Esophagus muscularis mucosa (tissue), 4 donors: ENCODE data around the gene GUCY2D. TPM values are rescaled to one million over a fixed set of nuclear protein-coding genes. Genes with fewer than 3 reads are reported as not detected.

ENCODE experiments used
- DNase-seq: peaks from one replicate; pipeline ENCODE4 v3.0.0-alpha.2; 2017; ENCODE audit errors: extremely low spot score
- H3K27ac ChIP-seq, 4 donors: fragments of 200-600 bp; sonication (generic); replicated peaks in 1 of 4; 1 replicate in 3 of 4; 2 replicates in 1 of 4; pipeline ENCODE4 v1.5.1; 2016 to 2019; ENCODE audit warnings: mild to moderate bottlenecking in 1 of 4
- H3K27me3 ChIP-seq, 4 donors: fragments of 200-600 bp; sonication (generic); one replicate each; pipeline versions ENCODE4 v1.5.1 to v1.6.0; 2016 to 2019
- H3K36me3 ChIP-seq, 4 donors: fragments of 200-600 bp; sonication (generic); one replicate each; pipeline ENCODE4 v1.5.1; 2016 to 2019
- H3K4me1 ChIP-seq, 4 donors: fragments of 200-600 bp; sonication (generic); one replicate each; pipeline ENCODE4 v1.5.1; 2016 to 2019
- H3K4me3 ChIP-seq, 4 donors: fragments of 200-600 bp; sonication (generic); 1 replicate in 2 of 4; 2 replicates in 2 of 4; pipeline ENCODE4 v1.5.1; 2016 to 2019; ENCODE audit warnings: mild to moderate bottlenecking in 4 of 4, moderate library complexity in 1 of 4
- H3K9me3 ChIP-seq, 4 donors: fragments of 200-600 bp; sonication (generic); 1 replicate in 3 of 4; 2 replicates in 1 of 4; pipeline ENCODE4 v1.5.1; 2016 to 2019
- CTCF ChIP-seq, 3 experiments: fragments of 200-600 bp in 2 of 3; fragments of 450-650 bp in 1 of 3; sonication (generic) in 2 of 3; IDR thresholded peaks; one replicate each; pipeline ENCODE4 v1.5.1; 2017 to 2019; ENCODE audit warnings: antibody characterized with exemption in 3 of 3, mild to moderate bottlenecking in 2 of 3, moderate library complexity in 1 of 3
- EP300 ChIP-seq: sonication (generic); formaldehyde crosslinking; IDR thresholded peaks from one replicate; pipeline ENCODE4 v1.6.1; 2017; ENCODE audit warnings: antibody characterized with exemption
- POLR2A ChIP-seq: fragments of 450-650 bp; IDR thresholded peaks from one replicate; pipeline ENCODE4 v1.6.1; 2017; ENCODE audit warnings: antibody characterized with exemption, moderate library complexity, mild to moderate bottlenecking, low read depth
- POLR2AphosphoS5 ChIP-seq, 2 donors: sonication (generic); formaldehyde crosslinking; IDR thresholded peaks; one replicate each; pipeline ENCODE4 v1.6.1; 2017; ENCODE audit warnings: antibody characterized with exemption in 2 of 2
- WGBS: methylation state at CpG from one replicate; pipeline ENCODE4 v1.1.5; 2018; 5-methylcytosine and 5-hydroxymethylcytosine counted together
- intact Hi-C: fragments of 100-400 bp; cut with DNase I; formaldehyde crosslinking; loops from one replicate; pipeline ENCODE4 v1.15.1; 2023
- total RNA-seq, 4 donors: library from RNA; depleted of rRNA; stranded (reverse); fragments of >200 nt; gene quantifications; one replicate each; pipeline versions ENCODE4 v1.1.0 to v1.2.1, GENCODE V29; 2016

GUCY2D gene
- total RNA-seq, 4 donors from 2014 or later: 1.1 TPM; not detected in 3

GRCh38 chr17:8013731-8014557 is 11.5 kb downstream of the GUCY2D start:
- TF ChIP-seq POLR2AphosphoS5 (IDR thresholded peaks at IDR 0.05): no peak
- no peak for TF ChIP-seq POLR2A
- TF ChIP-seq EP300: no peak
- no peak for TF ChIP-seq CTCF (IDR thresholded peaks at IDR 0.05)
- WGBS: 91% methylated on average over 11 of the region's 12 CpGs
- Histone ChIP-seq H3K9me3 (no peaks in the 10 kb centered on the region), H3K4me3 (no peak overlapping the region), H3K27me3 (peaks cover 0 to 56% (median 18%) of the 10 kb centered on the region in 4 donors), H3K27ac (no peak overlapping the region), H3K36me3 (no peaks in the 10 kb centered on the region), H3K4me1 (peaks cover 10 to 19% (median 18%) of the 10 kb centered on the region in 4 donors)
- DNase-seq: no peak
- intact Hi-C loops: loop anchor here (5.0 kb wide), 1 partner anchor 33 kb away; no protein-coding TSS in a partner anchor

GRCh38 chr17:8014558-8014850 is 12.1 kb downstream of the GUCY2D start:
- H3K4me1 ChIP-seq: peaks cover 10 to 24% (median 19%) of the 10 kb centered on the region in 4 donors
- TF ChIP-seq CTCF (IDR thresholded peaks at IDR 0.05): no peak
- TF ChIP-seq EP300: no peak
- TF ChIP-seq POLR2A: no peak
- no peak for TF ChIP-seq POLR2AphosphoS5 (IDR thresholded peaks at IDR 0.05)
- WGBS: 81% methylated on average over 4 of the region's 9 CpGs
- no peaks in the 10 kb centered on the region for H3K9me3 ChIP-seq
- no peak for DNase-seq
- intact Hi-C loops: loop anchor here (5.0 kb wide), 1 partner anchor 33 kb away; no protein-coding TSS in a partner anchor
- H3K27ac ChIP-seq: no peak overlapping the region
- peaks cover 0 to 56% (median 18%) of the 10 kb centered on the region in 4 donors for H3K27me3 ChIP-seq
- no peaks in the 10 kb centered on the region for H3K36me3 ChIP-seq
- H3K4me3 ChIP-seq: no peak overlapping the region

DNA sequence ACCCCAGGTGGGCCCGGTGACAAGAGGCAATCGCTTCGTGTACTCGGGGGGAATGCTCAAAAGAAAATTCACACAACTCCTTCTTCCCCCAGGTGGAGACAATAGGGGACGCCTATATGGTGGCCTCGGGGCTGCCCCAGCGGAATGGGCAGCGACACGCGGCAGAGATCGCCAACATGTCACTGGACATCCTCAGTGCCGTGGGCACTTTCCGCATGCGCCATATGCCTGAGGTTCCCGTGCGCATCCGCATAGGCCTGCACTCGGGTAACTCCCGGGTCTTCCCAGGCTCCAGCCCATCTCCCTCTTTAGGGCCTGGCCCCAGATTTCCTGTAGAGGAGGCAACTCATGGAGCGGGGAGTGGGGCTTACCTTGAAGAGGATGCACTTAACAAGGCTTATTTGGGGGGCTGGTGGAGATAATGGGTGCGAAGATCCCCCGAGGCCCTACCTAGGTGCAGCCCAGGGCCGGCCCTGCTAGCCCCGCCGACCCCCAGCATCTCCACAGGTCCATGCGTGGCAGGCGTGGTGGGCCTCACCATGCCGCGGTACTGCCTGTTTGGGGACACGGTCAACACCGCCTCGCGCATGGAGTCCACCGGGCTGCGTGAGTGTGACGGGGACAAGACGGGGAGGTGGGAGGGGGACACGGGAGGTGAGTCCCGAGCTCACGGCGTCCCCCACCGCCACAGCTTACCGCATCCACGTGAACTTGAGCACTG is 13.0 kb downstream of the GUCY2D start:
- H3K27me3 ChIP-seq: peaks cover 0 to 56% (median 18%) of the 10 kb centered on the region in 4 donors
- H3K9me3 ChIP-seq: no peaks in the 10 kb centered on the region
- intact Hi-C loops: no loop called here
- 86% methylated on average over 18 of the region's 44 CpGs for WGBS
- peaks cover 10 to 28% (median 22%) of the 10 kb centered on the region in 4 donors for H3K4me1 ChIP-seq
- H3K27ac ChIP-seq: no peak overlapping the region
- no peaks in the 10 kb centered on the region for H3K36me3 ChIP-seq
- H3K4me3 ChIP-seq: peak overlapping the region in 3 of 4 donors; percentile 38 to 53 (median 44)
- TF ChIP-seq POLR2A (no peak), EP300 (no peak), POLR2AphosphoS5 (IDR thresholded peaks at IDR 0.05) (no peak), CTCF (IDR thresholded peaks at IDR 0.05) (no peak)
- DNase-seq: no peak

- no peaks in the 10 kb centered on the region for H3K36me3 ChIP-seq
- no CpG with 5 or more reads among the region's 46 CpGs for WGBS
- peak overlapping the region; percentile 38 to 53 (median 42) for H3K4me3 ChIP-seq
- DNase-seq: no peak
- no peak overlapping the region for H3K27ac ChIP-seq
- no peak for TF ChIP-seq EP300
- TF ChIP-seq POLR2AphosphoS5 (IDR thresholded peaks at IDR 0.05): no peak
- TF ChIP-seq POLR2A: no peak
- TF ChIP-seq CTCF (IDR thresholded peaks at IDR 0.05): no peak
- intact Hi-C loops: no loop called here
- H3K9me3 ChIP-seq: no peaks in the 10 kb centered on the region
- H3K4me1 ChIP-seq: peaks cover 10 to 28% (median 22%) of the 10 kb centered on the region in 4 donors
- peaks cover 0 to 56% (median 18%) of the 10 kb centered on the region in 4 donors for H3K27me3 ChIP-seq
These were observed 13.7 kb downstream of the GUCY2D start for GRCh38 chr17:8015957-8016631.
